HAP-1 (cell line): ENCODE measurements around the gene PSMD8.
"Not testable (repeated sequence)": the region's sequence is repeated elsewhere in the genome, so short reads cannot be mapped to it uniquely, and the experiment has no call there.

Source experiments
- DNase-seq, 2 experiments: peaks; one replicate each; pipeline ENCODE4 v3.0.0-alpha.2; 2016 to 2020; ENCODE audit warnings: low spot score in 2 of 2
- H3K27me3 ChIP-seq: fragments of 250-450 bp; sonication (Bioruptor Pico); 2 replicates; pipeline ENCODE4 v1.5.1; 2020; ENCODE audit warnings: low read depth, mild to moderate bottlenecking, moderate library complexity
- H3K36me3 ChIP-seq: fragments of 250-450 bp; sonication (Bioruptor Pico); replicated peaks from 2 replicates; pipeline ENCODE4 v1.5.1; 2020; ENCODE audit warnings: mild to moderate bottlenecking
- H3K4me1 ChIP-seq: fragments of 250-450 bp; sonication (Bioruptor Pico); 2 replicates; pipeline ENCODE4 v1.5.1; 2020; ENCODE audit warnings: mild to moderate bottlenecking
- H3K4me3 ChIP-seq: fragments of 250-450 bp; sonication (Bioruptor Pico); 2 replicates; pipeline ENCODE4 v1.5.1; 2020; ENCODE audit warnings: mild to moderate bottlenecking, moderate library complexity
- H3K9me3 ChIP-seq: fragments of 250-450 bp; sonication (Bioruptor Pico); 2 replicates; pipeline ENCODE4 v1.5.1; 2020; ENCODE audit warnings: mild to moderate bottlenecking, moderate library complexity
- in situ Hi-C: fragments of 300-500 bp; cut with MboI; formaldehyde crosslinking; loops from 3 replicates; pipeline ENCODE4 v1.14.3; 2020; ENCODE audit warnings: low sequenced_read_pairs, inconsistent platforms, mixed read lengths

PSMD8 gene

DNA sequence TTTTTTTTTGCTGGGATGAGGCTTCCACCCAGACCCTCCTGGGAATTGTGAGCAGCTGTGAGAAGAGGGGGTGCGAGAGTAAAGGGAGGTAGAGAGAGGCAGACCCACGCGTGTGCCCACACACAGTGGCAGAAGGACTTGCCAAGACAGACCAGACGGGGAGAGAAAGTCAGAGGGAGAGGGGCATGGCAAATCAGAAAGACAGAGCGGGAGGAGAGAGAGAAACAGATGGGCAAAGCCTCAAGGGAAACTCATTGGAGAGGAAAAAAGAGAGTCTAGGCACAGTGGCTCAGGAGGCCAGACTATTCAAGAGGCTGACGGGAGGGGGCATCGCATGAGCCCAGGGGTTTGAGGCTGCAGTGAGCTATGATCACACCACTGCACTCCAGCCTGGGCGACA is 21.8 kb upstream of the PSMD8 start:
- no peak for DNase-seq
- Histone ChIP-seq H3K4me3 (no peak overlapping the region), H3K27me3 (no peaks in the 10 kb centered on the region), H3K36me3 (no peaks in the 10 kb centered on the region), H3K4me1 (no peaks in the 10 kb centered on the region), H3K9me3 (no peaks in the 10 kb centered on the region)
- in situ Hi-C loops: no loop called here

DNA sequence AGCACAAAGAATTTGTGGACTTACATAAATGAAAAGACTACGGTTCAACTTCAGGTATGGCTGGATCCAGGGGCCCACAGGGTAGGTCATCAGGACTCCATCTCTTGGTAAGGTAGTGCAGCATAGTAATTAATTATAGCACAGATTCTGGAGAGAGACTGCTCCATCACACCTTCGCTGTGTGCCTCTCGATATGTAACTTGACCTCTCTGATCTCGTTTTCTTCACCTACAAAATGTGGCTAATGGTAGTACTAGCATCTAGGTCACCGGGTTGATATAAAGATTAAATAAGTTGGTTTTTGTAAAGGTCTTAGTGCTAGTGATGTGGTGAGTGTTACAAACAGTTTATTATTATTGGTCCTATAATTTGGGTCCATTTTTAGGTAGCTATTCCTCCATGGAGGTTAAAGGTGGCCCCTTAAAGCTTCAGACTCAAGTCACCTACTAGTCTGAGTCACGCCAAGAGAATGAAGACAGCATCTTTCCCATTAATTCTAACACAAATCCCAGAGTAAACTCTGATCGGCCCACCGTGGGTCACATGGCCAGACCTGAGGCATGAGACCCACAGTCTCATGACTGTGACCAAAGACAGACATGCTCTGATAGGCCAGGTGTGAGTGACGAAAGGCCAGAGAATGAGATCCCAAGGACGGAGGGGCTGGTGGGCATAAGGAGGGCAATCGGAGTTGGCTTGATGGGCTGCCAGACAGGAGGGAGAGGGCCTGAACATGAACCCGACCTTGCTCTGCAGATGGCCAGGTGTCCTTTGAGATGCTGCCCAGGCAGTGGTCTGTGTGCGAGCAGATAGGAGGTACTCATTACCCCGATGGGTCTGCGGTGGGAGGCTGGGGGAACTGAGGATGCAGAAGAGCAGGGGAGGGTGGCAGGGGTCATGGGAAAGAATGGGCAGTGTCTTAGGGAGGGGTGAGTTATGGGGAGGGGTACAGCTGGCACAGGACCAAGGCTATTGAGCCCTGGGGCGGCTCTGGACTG is 18.3 kb upstream of the PSMD8 start:
- no peak for DNase-seq
- in situ Hi-C loops: no loop called here
- Histone ChIP-seq H3K9me3 (no peaks in the 10 kb centered on the region), H3K4me1 (0 out of 2 replicates have a peak, but pooled peaks cover 2% of the 10 kb centered on the region), H3K27me3 (peaks cover 9% of the 10 kb centered on the region; the same call in 1 of the 2 replicates), H3K36me3 (no peaks in the 10 kb centered on the region), H3K4me3 (no peak overlapping the region)

DNA sequence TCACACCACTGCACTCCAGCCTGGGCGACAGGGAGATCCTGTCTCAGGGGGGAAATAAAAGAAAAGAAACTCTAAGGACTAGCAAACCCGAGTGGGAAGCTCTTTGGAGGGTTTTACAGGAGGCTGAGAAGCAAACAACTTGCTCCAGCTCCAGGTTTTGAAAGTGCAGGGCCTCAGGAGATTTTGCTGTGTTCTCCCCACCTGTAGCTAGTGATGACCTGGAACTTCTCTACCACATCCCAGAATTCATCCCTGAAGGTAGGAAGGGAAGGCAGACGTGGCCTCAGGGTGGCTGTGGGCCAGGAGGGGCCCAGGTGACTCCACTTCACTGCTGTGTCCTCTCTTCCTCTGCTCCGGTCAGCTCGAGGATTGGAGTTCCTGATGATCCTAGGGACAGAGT is 16.3 kb upstream of the PSMD8 start:
- Histone ChIP-seq H3K9me3 (no peaks in the 10 kb centered on the region), H3K27me3 (peaks cover 9% of the 10 kb centered on the region; the same call in 1 of the 2 replicates), H3K4me1 (peaks cover 9% of the 10 kb centered on the region), H3K36me3 (no peaks in the 10 kb centered on the region), H3K4me3 (no peak overlapping the region)
- in situ Hi-C loops: no loop called here
- no peak for DNase-seq

DNA sequence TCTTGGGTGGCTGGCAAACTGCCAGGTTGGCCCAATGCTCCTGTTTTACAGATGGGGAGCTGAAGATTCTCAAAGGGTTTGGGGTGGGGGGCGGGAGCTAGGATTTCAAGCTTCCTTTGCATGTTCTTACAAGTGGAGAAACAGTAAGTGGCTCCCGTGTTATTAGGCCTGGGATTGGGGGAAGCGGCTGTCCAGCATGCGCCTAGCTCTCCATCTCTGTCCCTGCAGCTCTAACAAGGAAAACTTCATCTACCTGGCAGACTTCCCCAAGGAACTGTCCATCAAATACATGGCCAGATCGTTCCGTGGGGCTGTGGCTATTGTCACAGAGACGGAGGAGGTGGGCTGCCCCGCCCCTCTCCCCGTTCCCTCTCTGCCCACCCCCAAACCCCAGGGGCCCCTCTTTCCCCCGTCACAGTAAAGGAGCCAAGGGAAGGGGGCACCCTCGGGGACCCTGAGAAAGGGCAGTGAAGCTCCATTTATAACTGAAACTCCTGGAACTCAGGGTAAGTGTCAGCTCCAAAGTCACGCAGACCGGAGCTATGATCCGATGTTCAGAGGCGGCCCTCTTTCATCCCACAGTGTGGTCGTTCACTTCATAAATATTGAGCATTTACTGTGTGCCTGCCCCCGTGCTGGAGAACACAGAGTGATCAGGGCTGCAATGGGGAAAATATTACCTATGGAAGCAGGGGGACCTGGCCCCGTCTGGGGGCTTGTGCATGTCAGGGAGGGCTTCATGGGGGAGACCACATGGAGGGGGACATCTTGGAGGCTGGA is 14.9 kb upstream of the PSMD8 start:
- in situ Hi-C loops: no loop called here
- Histone ChIP-seq H3K36me3 (no peaks in the 10 kb centered on the region), H3K27me3 (peaks cover 9% of the 10 kb centered on the region; the same call in 1 of the 2 replicates), H3K4me1 (peaks cover 11% of the 10 kb centered on the region), H3K9me3 (no peaks in the 10 kb centered on the region; the same call in 1 of the 2 replicates), H3K4me3 (no peak overlapping the region)
- DNase-seq: no peak

DNA sequence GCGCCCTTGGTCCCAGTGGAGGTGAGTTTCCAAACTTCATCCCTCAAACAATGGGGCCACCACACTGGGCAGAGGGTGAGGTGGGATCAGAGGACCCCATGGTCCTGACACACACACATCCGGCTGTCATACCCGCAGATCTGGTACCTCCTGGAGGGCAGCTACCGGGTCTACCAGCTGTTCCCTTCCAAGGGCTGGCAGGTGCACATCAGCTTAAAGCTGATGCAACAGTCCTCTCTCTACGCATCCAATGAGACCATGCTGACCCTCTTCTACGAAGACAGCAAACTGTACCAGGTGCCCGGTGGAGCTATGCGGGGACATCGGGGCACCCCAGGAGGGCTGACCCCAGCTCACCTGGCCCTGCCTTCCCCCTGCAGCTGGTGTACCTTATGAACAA is 14.0 kb upstream of the PSMD8 start:
- no peaks in the 10 kb centered on the region for H3K36me3 ChIP-seq
- no peak for DNase-seq
- H3K9me3 ChIP-seq: peaks cover 4% of the 10 kb centered on the region
- H3K4me3 ChIP-seq: no peak overlapping the region
- in situ Hi-C loops: no loop called here
- H3K4me1 ChIP-seq: peaks cover 11% of the 10 kb centered on the region
- H3K27me3 ChIP-seq: peaks cover 9% of the 10 kb centered on the region; the same call in 1 of the 2 replicates

DNA sequence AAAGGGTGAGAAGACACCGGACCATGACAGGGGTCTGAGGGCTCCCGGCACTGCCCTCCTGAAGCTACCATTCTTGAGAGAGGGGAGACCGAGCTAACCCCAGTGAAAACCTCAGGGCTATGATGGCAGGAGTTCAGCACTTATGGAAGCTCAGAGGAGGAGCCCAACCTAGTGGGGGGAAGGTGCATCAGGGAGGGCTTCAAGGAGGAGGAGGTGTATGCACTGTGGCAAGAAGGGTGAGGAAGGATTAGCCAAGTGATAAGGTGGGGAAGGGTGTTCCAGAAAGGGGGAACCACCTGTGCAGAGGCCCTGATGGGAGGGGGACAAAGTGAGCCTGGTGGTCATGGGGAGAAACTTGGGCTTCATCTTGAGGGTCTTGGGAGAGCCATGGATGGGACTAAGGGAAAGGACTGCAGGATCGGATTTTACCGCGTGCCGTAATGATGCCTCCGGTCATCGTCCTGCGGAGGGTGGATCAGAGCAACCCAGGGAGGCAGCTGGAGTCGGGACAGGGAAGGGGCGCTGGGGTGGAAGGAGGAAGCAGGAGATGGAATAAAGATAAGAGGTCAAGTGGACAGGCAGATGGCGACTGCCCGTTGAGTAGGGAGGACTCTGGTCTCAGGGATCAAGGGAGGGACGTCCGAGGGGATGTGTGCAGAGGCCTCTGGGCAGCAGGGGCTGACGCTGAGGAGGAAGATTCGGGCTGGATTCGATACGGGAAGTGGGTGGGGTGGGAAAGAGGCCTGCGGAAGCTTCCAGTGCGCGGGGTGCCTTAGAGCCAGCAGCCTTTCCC is 13.3 kb upstream of the PSMD8 start:
- DNase-seq: no peak
- Histone ChIP-seq H3K4me3 (peak overlapping the region; percentile 40), H3K4me1 (peaks cover 11% of the 10 kb centered on the region), H3K27me3 (peaks cover 9% of the 10 kb centered on the region; the same call in 1 of the 2 replicates), H3K9me3 (peaks cover 4% of the 10 kb centered on the region), H3K36me3 (no peaks in the 10 kb centered on the region)
- in situ Hi-C loops: no loop called here

DNA sequence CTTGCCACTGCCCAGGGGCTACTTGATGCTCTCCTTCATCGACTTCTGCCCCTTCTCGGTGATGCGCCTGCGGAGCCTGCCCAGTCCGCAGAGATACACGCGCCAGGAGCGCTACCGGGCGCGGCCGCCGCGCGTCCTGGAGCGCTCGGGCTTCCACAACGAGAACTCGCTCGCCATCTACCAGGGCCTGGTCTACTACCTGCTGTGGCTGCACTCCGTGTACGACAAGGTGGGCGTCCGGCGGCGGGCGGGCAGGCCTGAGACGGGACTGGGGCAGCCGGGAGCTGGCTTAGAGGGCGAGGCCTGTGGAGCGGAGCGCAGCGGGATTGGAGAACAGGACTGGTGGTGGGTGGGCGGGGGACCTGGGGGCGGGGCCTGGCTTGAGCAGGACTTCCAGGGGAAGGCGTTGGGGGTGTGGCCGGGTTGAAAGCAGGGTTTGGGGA is 12.7 kb upstream of the PSMD8 start:
- Histone ChIP-seq H3K36me3 (no peaks in the 10 kb centered on the region), H3K4me1 (peaks cover 11% of the 10 kb centered on the region), H3K27me3 (peaks cover 9% of the 10 kb centered on the region; the same call in 1 of the 2 replicates), H3K4me3 (peak overlapping the region; percentile 40), H3K9me3 (peaks cover 4% of the 10 kb centered on the region)
- DNase-seq: peak; percentile 90 to 97
- in situ Hi-C loops: no loop called here

DNA sequence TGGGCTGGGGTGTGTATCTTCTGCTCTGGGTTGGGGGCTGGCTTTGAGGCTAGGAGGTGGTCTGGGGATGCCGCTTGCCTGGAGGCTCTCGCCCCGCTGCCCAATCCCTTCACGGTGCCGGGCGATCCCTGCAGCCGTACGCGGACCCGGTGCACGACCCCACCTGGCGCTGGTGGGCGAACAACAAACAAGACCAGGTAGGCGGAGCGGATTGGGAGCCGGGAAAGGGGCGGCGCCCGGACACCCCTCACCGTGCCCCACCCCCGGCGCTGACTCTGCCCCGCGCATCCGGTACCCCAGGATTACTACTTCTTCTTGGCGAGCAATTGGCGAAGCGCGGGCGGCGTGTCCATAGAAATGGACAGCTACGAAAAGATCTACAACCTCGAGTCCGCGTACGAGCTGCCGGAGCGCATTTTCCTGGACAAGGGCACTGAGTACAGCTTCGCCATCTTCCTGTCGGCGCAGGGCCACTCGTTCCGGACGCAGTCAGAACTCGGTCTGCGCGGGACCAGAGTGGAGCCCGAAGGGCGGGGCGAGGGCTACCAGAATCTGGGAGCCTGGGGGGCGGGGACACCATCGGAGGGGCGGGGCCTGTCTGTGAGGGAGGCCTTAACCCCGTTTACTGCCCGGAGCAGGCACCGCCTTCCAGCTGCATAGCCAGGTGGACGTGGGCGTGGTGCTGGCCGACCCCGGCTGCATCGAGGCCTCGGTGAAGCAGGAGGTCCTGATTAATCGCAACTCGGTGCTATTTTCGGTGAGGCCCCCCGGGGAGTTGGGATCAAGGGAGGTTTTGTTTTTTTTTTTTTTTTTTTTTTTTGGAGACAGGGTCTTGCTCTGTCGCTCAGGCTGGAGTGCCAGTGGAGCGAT is 12.1 kb upstream of the PSMD8 start:
- in situ Hi-C loops: no loop called here
- peak; percentile 74 to 96 for DNase-seq

DNA sequence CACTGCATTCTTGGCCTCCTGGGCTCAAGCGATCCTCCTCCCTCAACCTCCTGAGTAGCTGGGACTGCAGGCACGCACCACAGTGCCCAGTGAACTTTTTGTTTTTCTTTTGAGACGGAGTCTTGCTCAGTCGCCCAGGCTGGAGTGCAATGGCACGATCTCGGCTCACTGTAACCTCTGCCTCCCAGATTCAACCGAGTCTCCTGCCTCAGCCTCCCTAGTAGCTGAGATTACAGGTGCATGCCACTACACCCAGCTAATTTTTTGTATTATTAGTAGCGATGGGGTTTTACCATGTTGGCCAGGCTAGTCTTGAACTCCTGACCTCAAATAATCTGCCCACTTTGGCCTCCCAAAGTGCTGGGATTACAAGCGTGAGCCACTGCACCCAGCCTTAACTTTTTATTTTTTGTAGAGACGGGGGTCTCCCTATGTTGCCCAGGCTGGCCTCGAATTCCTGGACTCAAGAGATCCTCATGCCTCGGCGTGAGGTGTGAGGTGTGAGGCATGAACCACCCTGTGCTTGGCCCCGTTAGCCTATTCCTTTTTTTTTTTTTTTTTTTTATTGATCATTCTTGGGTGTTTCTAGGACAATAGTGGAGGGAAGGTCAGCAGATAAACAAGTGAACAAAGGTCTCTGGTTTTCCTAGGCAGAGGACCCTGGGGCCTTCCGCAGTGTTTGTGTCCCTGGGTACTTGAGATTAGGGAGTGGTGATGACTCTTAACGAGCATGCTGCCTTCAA is 11.3 kb upstream of the PSMD8 start:
- H3K4me3 ChIP-seq, H3K27me3 ChIP-seq, H3K9me3 ChIP-seq, H3K36me3 ChIP-seq, DNase-seq, in situ Hi-C loops: not testable (repeated sequence)
- H3K4me1 ChIP-seq: peaks cover 11% of the 10 kb centered on the region

More for the DNA sequence above, 12.1 kb upstream of the PSMD8 start:
- peaks cover 11% of the 10 kb centered on the region for H3K4me1 ChIP-seq
- peak overlapping the region; percentile 40 for H3K4me3 ChIP-seq
- peaks cover 9% of the 10 kb centered on the region; the same call in 1 of the 2 replicates for H3K27me3 ChIP-seq
- peaks cover 4% of the 10 kb centered on the region for H3K9me3 ChIP-seq
- H3K36me3 ChIP-seq: no peaks in the 10 kb centered on the region

DNA sequence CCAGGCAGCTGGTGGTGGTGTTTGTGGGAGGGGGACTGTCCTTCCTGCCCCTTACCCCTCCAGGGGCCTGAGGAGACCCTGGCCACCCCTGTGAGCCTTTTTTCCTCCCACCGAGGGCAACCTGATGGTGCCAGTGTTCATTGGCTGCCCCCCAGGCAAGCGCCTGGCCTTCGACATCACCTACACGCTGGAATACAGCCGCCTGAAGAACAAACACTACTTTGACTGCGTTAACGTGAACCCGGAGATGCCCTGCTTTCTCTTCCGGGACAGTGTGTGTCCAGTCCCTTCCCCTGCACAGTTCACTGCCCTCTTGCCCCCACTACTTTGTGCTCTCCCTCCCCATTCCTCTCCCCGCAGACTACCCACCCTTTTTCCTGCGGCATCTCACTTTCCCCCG is 7.3 kb upstream of the PSMD8 start:
- H3K4me3 ChIP-seq: no peak overlapping the region
- in situ Hi-C loops: no loop called here
- no peak for DNase-seq

DNA sequence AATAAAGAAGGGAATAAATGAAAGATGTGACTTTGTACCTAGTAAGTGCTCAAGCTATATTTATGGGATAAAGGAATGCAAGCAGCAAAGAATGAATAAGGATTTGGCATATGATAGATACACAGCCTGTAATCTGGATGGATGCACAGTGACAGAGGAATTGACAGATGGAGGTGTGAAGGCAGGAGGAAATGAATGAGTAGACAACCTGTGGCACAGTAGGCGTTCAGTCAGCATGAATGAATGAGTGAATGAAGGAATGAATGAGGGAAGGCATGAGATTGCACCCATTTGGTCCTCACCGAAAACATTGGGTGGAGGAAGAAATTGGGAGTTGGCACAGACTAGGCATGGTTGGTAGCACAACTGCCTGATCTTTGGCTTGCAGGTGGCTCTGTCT is 4.8 kb upstream of the PSMD8 start:
- Histone ChIP-seq H3K27me3 (no peaks in the 10 kb centered on the region), H3K36me3 (no peaks in the 10 kb centered on the region), H3K9me3 (peaks cover 3% of the 10 kb centered on the region), H3K4me1 (no peaks in the 10 kb centered on the region; the same call in 1 of the 2 replicates), H3K4me3 (no peak overlapping the region)
- in situ Hi-C loops: no loop called here
- no peak for DNase-seq

More for the DNA sequence above, 7.3 kb upstream of the PSMD8 start:
- no peaks in the 10 kb centered on the region for H3K27me3 ChIP-seq
- H3K36me3 ChIP-seq: no peaks in the 10 kb centered on the region
- H3K4me1 ChIP-seq: peaks cover 5% of the 10 kb centered on the region
- H3K9me3 ChIP-seq: peaks cover 4% of the 10 kb centered on the region

DNA sequence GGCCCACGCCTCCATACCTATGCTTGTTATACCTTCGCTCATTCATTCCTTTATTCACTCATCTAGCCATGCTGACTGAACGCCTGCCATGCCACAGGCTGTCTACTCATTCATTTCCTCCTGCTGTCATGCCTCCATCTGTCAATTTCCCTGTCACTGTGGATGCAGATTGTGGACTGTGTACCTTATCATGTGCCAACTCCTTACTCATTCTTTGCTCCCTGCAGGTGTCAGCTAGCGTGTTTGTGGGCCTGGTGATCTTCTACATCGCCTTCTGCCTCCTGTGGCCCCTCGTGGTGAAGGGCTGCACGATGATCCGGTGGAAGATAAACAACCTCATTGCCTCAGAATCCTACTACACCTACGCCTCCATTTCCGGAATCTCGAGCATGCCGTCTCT is 4.1 kb upstream of the PSMD8 start:
- H3K36me3 ChIP-seq: no peaks in the 10 kb centered on the region
- in situ Hi-C loops: no loop called here
- no peaks in the 10 kb centered on the region for H3K27me3 ChIP-seq
- H3K4me1 ChIP-seq: no peaks in the 10 kb centered on the region; the same call in 1 of the 2 replicates
- H3K4me3 ChIP-seq: no peak overlapping the region
- no peaks in the 10 kb centered on the region for H3K9me3 ChIP-seq
- DNase-seq: no peak
